ENCODE data around the gene KCNIP1.

The KCNIP1 gene

DNA sequence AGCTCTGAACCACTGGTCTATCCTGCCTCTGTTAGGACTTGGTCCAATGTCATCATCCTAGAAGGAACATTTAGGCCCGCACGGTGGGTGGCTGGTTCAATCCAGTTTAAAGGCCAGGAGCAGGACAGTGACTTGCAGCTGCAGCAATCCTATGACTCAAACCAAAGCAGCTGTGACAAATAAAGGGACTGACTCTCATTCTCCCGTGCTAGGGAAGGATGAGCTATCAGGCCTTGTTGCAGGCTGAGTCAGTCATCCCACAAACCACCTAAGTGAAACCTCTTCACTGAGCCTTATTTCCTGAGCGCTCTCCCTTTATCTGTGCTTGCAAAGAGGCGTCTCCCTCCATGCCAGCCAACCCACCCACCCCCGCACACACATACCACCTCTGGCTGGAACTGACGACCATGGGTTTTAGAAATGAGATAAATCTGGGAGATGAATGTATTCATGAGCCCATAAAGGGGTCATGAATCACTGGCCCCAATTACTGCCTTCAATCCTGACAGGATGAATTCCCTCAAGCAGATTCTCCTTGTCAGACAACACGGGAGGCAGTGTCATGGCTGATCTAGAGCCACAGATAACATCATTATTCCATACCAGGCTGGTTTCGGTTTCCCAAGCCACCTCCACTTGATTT, 93.4 kb downstream of the KCNIP1 start:
- DNase-seq (ENCODE audit: low read depth, low spot score): peak; percentile 15

DNA sequence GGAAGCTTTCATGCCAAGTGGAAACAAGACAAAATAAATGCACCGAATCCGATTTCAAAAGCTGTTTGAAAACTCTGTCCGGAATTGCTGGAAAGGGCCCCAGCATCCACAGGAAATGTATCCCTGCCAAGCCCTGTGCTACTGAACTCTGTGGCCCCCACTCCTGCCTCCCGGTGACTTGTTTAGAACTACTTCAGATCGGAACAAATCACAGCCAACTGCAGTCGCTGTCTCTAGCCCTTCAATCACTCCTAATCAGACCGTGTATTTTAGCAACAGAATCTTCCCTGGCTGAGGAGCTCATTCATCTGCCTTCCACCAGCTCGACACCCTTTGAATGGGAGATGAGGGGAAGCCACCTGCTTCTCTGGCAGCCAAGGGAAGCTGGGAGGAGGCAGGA, 94.1 kb downstream of the KCNIP1 start:
- no peak for DNase-seq (ENCODE audit: low read depth, low spot score)

GRCh38 chr5:170599756-170600155, 95.9 kb downstream of the KCNIP1 start:
- no peak for DNase-seq (ENCODE audit: low read depth, low spot score)

DNA sequence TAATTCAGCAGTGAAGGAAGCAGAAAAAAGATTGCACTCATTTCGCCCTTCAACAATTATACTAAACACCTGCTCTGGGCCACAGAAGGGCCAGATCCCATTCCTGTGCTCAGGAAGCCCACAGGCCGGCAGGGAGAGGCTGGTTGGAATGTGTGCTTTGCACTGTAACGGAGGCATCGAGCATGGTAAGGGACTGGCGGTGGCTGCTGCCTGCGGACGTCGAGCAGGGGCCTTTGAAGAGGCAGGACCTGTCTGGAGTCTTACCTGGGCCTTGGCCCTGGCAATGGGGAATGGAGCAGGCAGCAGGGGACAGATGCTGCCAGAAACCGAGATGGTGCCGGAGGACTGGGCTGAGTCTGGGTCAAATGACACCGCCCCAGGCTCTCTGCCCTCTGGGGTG, 97.8 kb downstream of the KCNIP1 start:
- DNase-seq (ENCODE audit: low read depth, low spot score): no peak

GRCh38 chr5:170603109-170603508, 99.3 kb downstream of the KCNIP1 start:
- DNase-seq (ENCODE audit: low read depth, low spot score): no peak

DNA sequence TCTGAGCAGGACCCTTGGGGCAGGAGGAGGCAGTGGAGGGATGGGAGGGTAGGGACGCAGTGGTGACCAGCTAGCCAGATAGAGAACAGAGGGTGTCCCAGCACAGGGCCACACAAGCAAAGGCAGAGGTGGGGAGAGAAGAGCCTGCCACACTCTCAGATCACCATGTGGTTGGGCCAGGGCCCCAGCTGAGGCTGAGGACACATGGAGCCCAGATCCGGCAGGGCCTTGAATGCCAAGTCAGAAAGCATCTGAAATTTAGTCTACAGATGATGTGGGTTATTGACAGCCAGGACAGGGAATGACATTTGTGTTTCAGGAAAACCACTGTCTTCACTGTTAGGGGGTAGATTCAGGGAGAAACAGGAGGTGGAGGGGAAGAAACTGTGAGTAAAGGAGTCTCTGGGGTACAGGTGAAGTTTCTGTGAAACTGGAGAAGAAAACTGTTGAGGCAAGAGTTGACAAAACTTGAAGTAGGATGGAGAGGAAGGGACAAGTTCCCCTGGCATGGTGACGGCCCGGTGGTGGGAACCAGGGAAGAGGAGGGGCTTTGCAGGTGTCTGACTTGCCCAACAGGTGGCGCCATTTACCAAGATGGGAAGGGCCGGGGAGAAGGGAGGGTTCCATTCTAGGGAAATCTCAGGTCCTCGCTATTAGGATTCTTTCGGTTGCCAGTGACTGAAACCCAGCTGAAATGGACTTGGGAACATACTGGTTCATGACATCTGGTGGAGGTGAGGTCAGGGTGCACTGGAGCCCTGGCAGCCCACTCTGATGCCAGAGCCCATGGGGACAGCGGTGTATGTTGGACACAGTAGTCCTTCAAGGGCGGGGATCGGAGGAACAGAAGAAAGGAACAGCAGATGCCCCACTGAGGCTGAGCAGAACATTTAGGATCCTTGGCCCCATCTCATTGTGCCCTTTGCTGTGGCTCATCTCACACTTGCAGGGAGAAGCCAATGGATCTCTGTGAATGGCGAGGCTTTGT, 100.1 kb downstream of the KCNIP1 start:
- peak; percentile 72 for DNase-seq (ENCODE audit: low read depth, low spot score)

GRCh38 chr5:170606941-170607340, 103.1 kb downstream of the KCNIP1 start:
- no peak for DNase-seq (ENCODE audit: low read depth, low spot score)

- DNase-seq (ENCODE audit: low read depth, low spot score): no peak
Measured at GRCh38 chr5:170611449-170612090, 107.8 kb downstream of the KCNIP1 start.

GRCh38 chr5:170612256-170612678, 108.4 kb downstream of the KCNIP1 start:
- peak; percentile 93 for DNase-seq (ENCODE audit: low read depth, low spot score)

DNA sequence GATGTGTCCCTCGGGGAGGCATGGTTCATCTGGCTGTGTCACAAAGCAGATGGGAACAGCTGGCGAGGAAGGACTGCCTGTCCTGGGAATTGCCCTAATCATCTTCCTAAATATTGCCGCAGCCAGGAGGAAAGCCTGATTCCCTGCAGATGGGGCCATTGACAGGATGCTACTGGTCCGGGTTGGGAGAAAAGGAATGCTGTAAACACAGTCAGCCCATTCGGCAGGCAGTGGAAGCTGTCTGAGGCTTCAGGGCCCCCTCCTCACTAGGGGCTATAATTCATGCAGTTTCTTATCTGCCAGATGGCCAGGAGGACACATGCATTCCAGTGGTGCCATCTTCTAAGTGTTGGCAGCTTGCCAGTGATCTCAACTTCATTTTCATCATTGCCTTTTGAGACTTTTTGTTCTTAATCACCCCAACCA, 110.3 kb downstream of the KCNIP1 start:
- peak; percentile 31 for DNase-seq (ENCODE audit: low read depth, low spot score)

- peak; percentile 40 for DNase-seq (ENCODE audit: low read depth, low spot score)
Measured at GRCh38 chr5:170614720-170615119, 110.9 kb downstream of the KCNIP1 start.

DNA sequence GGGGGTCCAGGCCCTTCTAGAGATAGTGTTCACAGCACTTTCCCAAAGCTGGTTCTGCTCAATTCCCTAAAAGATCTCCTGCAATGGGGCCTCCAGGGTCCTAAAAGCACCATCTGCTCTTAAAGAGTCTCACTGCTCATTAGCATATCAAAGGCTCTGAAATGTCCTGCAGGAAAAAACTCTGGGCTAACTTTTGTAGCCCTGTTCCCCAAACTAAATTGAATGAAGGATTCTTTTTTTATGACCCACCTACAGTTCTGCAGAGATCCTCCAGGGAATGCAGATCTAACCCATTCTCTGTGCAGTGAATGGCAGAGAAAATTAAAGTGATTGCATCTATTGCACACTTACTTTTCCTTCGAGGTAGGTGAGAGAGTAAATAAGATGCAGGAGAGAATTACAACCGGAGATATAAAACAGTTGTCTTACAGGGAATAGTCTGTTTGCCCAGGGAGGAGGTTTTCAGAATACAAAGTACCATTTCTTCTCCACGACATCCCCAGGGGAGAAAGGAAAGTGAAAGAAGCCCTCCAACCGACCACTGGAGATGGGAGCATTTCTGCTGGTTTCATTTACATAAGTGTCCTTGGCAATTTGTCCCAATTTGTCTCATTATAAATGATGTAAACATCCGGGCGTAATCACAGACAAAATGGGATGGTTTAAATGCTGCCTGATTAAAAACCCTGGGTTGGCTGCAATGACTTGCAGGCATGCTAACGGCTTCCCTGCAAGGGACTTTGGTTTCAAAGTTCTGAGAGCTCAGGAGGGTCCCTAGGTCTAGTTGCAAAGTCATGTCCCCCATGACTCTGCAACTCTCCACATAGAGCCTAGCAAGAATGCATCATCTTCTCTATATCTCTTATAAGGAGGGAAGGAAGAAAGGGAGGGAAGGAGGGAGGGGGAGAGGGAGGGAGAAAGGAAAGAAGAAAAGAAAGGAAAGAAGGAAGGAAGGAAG, 114.0 kb downstream of the KCNIP1 start:
- no peak for DNase-seq (ENCODE audit: low read depth, low spot score)

GRCh38 chr5:170619869-170620268, 116.0 kb downstream of the KCNIP1 start:
- DNase-seq (ENCODE audit: low read depth, low spot score): no peak

DNA sequence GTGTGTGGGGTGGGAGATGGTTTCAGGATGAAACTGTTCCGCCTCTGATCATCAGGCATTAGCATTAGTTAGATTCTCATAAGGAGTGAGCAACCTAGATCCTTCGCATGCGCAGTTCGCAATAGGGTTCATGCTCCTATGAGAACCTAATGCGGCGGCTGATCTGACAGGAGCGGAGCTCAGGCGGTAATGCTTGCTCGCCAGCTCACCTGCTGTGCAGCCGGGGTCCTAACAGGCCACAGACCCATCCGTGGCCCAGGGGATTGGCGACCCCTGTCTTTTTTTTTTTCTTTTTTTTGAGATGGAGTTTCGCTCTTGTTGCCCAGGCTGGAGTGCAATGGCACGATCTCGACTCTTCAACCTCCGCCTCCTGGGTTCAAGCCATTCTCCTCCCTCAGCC, 119.1 kb downstream of the KCNIP1 start:
- DNase-seq (ENCODE audit: low read depth, low spot score): no peak

DNA sequence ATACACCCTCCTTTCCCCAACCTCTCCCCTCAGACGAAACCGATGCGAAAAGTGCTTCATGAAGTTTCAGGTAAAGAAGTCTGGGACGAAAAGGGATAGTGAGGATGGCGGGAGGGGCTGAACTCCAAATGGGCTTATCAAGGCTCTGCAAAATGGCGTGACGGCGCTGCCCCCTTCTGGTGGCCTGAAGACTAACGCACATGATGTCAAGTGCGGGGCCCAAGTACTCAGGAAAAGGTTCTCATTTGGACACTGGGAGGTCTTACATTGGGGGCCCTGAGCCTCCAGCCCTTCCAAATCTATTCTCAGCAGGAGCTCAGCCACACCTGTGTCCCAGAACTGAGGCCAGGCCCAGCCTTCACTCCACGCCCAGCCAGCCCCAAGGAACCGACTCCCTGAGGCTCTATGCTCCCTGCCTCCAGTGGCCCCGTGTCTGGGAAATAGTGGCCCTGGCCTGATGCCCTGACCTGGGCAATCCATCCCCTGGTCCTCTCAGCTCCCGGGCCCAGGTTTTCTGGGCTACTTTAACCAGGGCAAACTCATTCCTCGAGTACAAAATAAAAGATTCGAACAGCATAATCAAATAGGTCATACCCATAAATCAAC, 119.9 kb downstream of the KCNIP1 start:
- DNase-seq (ENCODE audit: low read depth, low spot score): peak; percentile 74

DNA sequence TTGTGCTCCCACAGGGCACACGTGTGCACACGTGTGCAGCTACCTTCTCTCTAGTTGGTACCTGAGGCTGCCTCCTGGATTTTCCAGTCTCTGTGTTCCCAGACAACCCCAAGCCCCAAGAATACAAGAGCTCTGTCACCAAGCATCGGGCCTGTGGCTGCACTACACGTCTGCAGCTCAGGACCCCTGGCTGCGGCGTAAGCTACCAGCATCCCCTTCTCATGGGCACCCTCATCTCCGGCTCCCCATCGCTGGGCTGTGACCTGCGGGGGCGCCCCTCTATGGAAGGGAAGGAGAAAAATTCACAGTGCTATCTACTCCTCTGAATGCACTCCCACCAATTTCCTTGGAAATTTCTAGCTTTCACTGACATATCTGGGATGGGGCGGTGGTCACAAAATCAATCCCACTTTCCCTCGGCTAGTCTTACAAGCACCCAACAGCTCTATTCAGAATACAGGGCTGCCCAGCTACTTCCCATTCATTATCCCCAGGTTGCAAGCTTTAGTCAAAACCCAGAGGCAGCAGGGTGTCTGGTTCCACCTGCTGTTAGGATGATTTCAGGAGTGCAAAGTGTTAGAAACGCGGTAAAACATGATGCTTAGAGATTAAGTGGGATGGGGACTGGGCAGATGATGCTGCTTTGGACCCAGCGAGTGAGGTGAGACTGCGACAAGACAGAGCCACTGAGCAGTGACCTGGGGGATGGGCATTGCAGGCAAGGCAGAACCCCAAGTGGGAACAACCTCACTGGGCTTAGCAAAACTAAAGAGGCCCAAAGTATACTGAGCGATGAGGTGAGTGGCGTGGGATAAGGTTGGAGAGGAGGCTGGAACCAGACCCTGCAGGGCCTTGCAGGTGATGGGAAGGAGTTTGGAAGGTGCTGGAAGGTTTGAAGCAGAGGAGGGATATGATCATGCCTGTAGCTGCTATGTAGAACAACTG, 121.7 kb downstream of the KCNIP1 start:
- no peak for DNase-seq (ENCODE audit: low read depth, low spot score)

DNA sequence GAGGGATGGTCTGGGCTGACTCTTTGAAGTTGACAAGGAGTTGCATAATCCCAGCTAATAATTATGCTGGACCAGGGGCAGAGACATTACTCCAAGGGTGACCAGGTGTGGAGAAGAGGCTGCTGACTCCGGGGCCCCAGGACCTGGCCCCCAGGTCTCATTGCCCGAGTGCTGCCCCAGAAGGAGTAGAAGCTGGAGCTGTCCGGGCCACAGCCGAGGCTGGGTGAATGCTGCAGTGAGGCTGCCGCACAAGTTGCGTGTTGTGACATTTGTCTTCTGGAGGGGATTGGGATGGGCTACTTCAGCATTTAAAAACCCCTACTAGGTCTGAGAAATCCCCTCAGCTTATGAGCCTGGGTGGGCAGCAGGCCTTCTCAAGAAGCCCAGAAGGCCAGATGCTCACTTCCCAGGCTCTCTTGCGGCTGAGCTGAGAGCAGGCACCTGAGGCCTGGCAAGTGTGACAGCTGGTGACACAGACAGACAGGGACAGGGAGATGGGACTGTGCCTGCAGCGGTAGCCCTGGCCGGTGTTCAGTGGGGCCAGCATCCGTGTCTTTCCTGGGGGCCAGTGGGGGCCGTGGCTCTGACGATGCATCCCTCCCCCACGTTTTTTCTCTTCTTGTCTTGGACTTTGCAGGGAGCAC, 122.8 kb downstream of the KCNIP1 start:
- DNase-seq (ENCODE audit: low read depth, low spot score): no peak

GRCh38 chr5:170627271-170627670, 123.5 kb downstream of the KCNIP1 start:
- no peak for DNase-seq (ENCODE audit: low read depth, low spot score)

DNA sequence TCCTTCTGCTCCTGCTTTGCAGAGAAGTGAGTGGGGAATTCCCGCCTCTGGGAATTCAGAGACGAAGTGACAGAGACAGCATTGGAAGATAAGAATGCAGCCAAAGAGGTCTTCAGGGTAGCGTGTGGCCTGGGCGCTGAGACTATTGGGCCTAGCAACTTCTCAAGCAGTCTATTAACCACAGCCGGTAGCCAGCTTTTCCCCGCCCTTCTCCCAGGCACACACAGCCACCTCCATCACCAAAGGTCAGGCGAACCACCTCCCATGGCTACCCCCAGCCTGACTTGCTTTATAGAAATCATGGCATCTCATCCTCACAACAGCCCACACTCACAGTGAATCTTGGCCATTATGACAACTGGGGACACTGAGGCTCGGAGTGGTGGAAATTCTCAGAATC, 124.2 kb downstream of the KCNIP1 start:
- no peak for DNase-seq (ENCODE audit: low read depth, low spot score)

Data from ELF-1 (cell line).